GM21360 (cell line): ENCODE results near the gene CFLAR.
"Not testable (repeated sequence)": the region's sequence is repeated elsewhere in the genome, so short reads cannot be mapped to it uniquely, and the experiment has no call there.

Experiments used
- ATAC-seq: cut with Tn5 transposase; IDR thresholded peaks from one replicate; pipeline ENCODE4 v1.9.1; 2021; ENCODE audit warnings: mild to moderate bottlenecking, moderate library complexity; ENCODE audit not compliant: unreplicated experiment

Gene CFLAR

GRCh38 chr2:201116115-201116958 lies at the start of gene CFLAR:
Gene CFLAR, plus strand, starts transcription at chr2:201116164. Its CDS starts 13,702 bp downstream, at chr2:201129866.
- peak; percentile 32 for ATAC-seq

- peak; percentile 28 for ATAC-seq
Observed at GRCh38 chr2:201070948-201071478, 45.0 kb upstream of the CFLAR start.

- peak; percentile 95 for ATAC-seq
Observed at GRCh38 chr2:201071479-201072200, 44.3 kb upstream of the CFLAR start, which contains the start of the genes HYCC2 and NDUFB3. Gene HYCC2, minus strand, starts transcription at chr2:201071671. Its CDS starts 47,662 bp downstream, at chr2:201024009. Gene NDUFB3, plus strand, starts transcription at chr2:201072001. Its CDS starts 6,882 bp downstream, at chr2:201078883.

- no peak for ATAC-seq
Observed at GRCh38 chr2:201072201-201072530, 43.8 kb upstream of the CFLAR start.

- ATAC-seq = no peak
Observed at GRCh38 chr2:201073071-201073470, 42.9 kb upstream of the CFLAR start.

GRCh38 chr2:201074996-201075395 lies 41.0 kb upstream of the CFLAR start:
- no peak for ATAC-seq

- no peak for ATAC-seq
Observed at GRCh38 chr2:201084863-201085262, 31.1 kb upstream of the CFLAR start.

GRCh38 chr2:201090574-201090973 lies 25.4 kb upstream of the CFLAR start:
- no peak for ATAC-seq

- no peak for ATAC-seq
Observed at GRCh38 chr2:201093573-201093972, 22.4 kb upstream of the CFLAR start.

GRCh38 chr2:201100497-201100896 lies 15.5 kb upstream of the CFLAR start:
- no peak for ATAC-seq

- no peak for ATAC-seq
Observed at GRCh38 chr2:201105759-201106158, 10.2 kb upstream of the CFLAR start.

- no peak for ATAC-seq
Observed at GRCh38 chr2:201107624-201108023, 8.3 kb upstream of the CFLAR start.

GRCh38 chr2:201108341-201108740 lies 7.6 kb upstream of the CFLAR start:
- ATAC-seq = no peak

GRCh38 chr2:201109186-201109585 lies 6.8 kb upstream of the CFLAR start:
- ATAC-seq = no peak

- ATAC-seq = no peak
Observed at GRCh38 chr2:201110615-201111014, 5.3 kb upstream of the CFLAR start.

- ATAC-seq = no peak
Observed at GRCh38 chr2:201111096-201111495, 4.9 kb upstream of the CFLAR start.

- no peak for ATAC-seq
Observed at GRCh38 chr2:201114350-201114749, 1.6 kb upstream of the CFLAR start.

- no peak for ATAC-seq
Observed at GRCh38 chr2:201114846-201115245, 1.1 kb upstream of the CFLAR start.

GRCh38 chr2:201116959-201117734 lies 1.2 kb downstream of the CFLAR start:
- ATAC-seq = peak; percentile 24

- ATAC-seq = not testable (repeated sequence)
Observed at GRCh38 chr2:201117735-201118094, 1.8 kb downstream of the CFLAR start.
